D721Med (cell line): ENCODE data around the gene FGR.

ENCODE experiments used
- DNase-seq: peaks from one replicate; pipeline ENCODE4 v3.0.0; 2011; ENCODE audit warnings: low spot score; ENCODE audit not compliant: insufficient read length
- FAIRE-seq: peaks from 2 replicates; lab custom pipeline; 2011; peaks lifted over from hg19 to GRCh38; lab: Jason Lieb, UNC
- CTCF ChIP-seq: IDR thresholded peaks from 2 replicates; pipeline ENCODE4 v1.5.1; 2012; ENCODE audit warnings: mild to moderate bottlenecking, control low read depth; ENCODE audit not compliant: insufficient read depth; ENCODE audit errors: missing control alignments

FGR gene

DNA sequence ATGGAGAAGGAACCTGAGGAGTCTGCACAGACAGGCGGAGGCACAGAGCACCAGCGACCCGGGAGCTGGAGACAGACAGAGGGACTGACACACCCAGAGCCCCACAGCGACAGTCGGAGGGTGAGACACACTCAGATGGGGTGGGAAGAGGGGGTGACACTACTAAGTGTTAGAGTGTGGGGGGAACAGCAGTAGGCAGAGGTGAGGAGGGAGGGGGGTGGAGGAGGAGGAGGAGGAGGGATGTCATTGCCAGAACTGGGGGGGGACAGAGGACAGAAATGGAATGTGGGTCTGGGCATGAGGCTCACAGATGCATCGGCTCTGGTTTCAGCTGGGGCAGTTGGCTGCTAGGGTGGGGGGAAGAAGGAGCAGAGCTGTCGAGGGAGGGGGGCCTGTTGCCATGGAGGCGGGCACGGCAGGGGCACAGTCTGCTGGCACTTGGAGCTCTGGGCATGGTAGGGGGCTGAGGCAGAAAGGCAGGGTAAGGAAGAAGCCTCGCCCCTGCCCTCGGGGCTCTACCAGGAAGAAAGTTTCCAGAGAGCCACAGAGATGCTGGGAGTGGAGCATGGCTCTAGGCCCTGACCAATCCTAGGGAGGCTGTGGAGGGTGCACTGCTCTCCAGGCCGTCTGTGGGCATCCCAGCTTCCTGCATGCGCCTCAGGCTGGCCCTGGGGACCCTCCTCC lies 68.4 kb downstream of the FGR start:
- DNase-seq: no peak
- no peak for TF ChIP-seq CTCF
- FAIRE-seq: no peak

DNA sequence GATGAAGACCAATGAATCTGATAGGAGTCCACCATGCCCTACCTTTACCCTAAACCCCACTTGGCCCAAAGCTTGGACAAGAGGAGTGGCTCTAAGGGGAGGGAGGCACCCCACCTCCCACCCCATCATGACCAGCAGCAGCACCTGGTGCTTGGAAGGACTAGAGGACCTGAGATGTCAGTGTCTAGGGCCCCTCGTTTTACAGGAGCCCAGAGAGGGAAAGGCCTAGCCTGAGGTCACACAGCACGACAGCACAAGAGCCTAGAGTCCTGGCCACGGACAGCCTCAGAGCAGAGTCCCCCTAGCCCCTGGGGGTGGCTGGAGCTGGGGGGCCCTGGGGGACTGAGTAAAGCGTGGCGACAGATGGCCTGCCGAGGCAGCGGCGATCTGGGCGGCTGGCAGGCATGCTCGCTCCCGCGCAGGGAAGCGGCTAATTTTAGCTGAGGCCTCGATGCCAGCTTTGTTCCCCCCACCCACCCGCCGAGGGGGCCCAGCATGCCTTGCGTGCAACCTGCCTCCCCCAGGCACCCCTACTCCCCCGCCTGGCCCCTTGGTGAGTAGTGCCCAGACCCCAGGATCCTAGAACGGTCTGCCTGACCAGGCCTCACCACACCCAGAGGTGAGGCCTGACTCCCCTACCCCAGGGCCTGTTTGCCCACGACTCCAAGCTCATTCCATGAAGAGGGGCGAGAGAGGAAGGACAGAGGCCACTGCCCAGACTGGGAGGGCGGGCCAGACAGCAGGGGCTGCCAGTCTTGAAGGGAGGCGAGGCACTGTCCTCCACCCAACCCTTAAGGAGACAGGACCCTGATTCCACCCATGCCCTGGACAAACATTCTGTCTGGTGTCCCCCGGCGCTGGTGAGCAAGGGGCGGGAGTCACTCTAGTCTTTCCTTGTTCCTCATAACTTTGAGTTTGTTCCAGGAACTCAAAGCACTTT lies 70.0 kb downstream of the FGR start:
- FAIRE-seq (no peak), DNase-seq (no peak)
- TF ChIP-seq CTCF: no peak

DNA sequence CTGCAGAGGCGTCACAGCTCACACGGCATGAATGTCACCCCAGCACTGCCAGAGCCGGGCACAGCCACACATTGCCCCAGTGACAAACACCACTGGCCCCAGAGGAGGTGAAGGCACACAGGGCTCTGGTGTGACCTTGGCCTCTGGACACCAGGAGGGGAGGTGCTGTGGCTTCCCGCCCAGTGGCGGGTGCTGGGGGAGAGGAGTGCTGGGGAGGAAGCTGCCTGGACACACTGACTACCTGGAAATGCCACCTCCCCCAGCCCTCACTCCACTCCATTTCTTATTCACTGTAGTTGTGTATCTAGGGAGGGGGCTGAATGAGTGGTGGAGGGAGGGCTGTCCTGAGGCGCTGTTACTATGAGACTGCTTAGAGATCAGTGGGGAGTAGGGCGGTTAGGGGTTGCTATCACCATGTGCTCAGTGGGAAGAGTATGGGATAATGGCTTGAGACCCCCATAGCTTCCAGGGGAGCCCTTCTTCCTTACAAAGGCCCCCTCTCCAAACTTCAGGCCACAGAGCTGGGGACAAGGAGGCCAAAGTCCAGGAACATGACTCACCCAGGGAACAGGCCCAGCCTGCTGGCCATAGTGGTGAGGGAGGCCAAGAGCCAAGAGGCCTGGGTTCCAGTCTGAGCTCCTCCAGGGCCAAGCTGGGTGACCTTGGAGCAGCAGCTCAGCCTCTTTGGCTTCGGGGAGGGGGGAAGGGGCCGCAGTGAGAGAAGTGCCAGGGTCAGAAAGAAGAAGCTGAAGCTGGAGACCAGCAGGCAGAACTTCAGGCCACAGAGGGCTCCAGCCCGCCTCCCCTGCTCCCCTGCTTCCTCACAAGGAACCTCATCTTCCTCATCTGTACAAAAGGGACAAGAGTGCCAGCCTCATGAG lies 71.2 kb downstream of the FGR start:
- no peak for TF ChIP-seq CTCF
- no peak for DNase-seq
- FAIRE-seq: no peak

DNA sequence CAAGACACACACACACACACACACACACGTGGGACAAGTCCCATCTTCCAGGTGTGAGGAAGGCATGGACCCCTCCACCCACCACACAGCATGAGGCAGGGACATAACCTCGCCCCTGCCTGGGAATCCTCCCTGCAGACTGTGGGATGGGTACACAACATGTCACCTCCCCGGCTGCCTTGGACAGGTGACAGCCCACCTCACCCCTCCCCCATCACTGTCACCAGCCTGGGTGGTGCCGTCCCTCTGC lies 71.7 kb downstream of the FGR start:
- no peak for TF ChIP-seq CTCF
- no peak for FAIRE-seq
- no peak for DNase-seq

DNA sequence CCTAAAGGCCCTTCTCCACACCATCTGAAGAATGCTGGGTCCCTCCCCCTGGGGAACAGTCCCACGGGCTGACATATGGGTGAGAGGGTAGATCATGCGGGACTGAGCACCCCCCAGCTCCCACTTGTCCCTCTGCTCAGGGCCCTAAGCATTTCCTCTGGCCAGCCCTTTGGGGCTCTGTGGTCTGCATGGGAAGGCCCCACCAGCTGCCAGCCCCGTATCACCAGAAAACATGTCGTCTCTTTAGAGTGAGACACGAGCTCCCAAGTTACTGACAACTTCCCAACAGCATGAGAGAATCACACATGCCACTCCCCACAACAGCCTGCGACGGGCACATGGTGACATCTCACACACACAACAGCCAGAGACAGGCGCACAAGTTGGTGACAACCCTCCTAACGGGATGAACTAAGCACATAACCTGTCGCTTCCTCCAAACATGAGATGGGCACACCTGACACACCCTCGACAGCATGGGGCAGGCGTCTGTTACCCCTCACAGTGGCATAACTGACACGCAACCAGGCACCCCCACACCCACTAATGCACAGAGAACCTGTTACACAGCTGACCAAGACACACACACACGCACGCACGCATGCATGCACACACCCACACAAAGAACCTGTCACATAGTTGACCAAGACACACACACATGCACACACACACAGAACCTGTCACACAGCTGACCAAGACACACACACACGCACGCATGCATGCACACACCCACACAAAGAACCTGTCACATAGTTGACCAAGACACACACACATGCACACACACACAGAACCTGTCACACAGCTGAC lies 72.2 kb downstream of the FGR start:
- no peak for FAIRE-seq
- DNase-seq: no peak
- no peak for TF ChIP-seq CTCF
